Fibroblast of mammary gland (primary cell): ENCODE measurements around the gene SMPD3.

Source experiments
- DNase-seq: peaks from one replicate; pipeline ENCODE4 v3.0.0-alpha.2; 2010; ENCODE audit warnings: low read depth
- H3K4me3 ChIP-seq: 2 replicates; pipeline ENCODE4 v1.5.1; 2011; ENCODE audit warnings: low read depth, mild to moderate bottlenecking, low read length, moderate library complexity; ENCODE audit not compliant: control insufficient read depth
- CTCF ChIP-seq: conservative IDR thresholded peaks from 2 replicates; pipeline ENCODE4 v1.5.1; 2011; ENCODE audit warnings: low read depth, low read length, inconsistent platforms; ENCODE audit not compliant: control insufficient read depth, insufficient read depth

SMPD3 gene

DNA sequence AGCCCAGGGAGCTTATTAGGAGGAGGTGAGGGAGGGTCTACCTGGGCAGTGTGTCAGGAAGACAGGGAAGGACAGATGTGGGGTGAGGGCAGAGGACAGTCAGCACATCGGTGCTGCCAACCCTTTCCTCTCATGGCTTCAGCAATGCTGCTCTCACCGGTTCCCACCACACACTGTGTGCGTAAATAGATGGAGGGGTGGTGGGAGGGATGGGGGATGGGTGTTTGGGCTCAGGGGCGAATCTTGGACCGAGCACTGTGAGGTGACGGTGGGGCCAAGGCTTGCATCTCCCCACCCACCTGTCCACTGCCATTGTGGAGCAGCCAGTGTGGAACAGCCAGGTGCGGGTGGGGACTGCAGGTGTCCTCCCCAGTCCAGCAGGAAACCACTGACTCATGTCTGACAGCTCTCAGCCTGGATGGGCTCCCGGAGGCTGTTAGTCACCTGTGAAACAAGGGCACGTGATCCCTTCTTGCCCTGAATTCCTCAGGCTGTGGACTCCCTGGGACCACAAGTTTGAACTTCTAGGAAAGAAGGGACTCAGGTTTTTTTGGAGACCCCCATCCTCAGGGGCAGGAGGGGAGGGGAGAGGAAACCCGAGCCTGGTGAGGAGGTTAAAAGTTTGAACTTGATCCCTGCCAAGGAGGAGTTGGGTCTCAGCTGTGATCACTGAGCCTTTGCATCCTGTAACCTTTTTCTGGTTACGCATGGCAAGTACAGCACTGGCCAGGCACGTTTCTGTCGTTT, 42.7 kb upstream of the SMPD3 start:
- TF ChIP-seq CTCF, result no peak

DNA sequence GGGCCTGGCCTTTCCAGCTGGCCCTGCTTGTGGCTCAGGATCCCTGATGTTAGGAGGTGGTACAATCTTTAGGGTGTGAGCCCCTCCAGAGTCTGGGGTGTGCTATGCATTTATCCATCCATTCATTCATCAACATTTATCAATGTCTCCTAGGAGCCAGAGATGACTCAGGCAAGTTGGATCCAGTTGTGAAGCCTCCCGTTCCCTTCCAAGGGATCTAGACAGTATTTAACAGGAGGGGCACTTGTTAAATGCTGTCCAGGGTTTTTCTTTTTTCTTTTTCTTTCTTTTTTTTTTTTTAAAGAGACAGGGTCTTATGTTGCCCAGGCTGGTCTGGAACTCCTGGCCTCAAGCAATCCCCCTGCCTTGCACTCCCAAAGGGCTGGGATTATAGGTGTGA, 42.0 kb upstream of the SMPD3 start:
- TF ChIP-seq CTCF, result no peak
- no peak overlapping the region for H3K4me3 ChIP-seq
- DNase-seq, result no peak

More for the DNA sequence above, 42.7 kb upstream of the SMPD3 start:
- DNase-seq, result peak; percentile 49
- no peak overlapping the region for H3K4me3 ChIP-seq

GRCh38 chr16:68488554-68488953, 40.2 kb upstream of the SMPD3 start:
- no peak overlapping the region for H3K4me3 ChIP-seq
- DNase-seq, result no peak
- TF ChIP-seq CTCF, result no peak

DNA sequence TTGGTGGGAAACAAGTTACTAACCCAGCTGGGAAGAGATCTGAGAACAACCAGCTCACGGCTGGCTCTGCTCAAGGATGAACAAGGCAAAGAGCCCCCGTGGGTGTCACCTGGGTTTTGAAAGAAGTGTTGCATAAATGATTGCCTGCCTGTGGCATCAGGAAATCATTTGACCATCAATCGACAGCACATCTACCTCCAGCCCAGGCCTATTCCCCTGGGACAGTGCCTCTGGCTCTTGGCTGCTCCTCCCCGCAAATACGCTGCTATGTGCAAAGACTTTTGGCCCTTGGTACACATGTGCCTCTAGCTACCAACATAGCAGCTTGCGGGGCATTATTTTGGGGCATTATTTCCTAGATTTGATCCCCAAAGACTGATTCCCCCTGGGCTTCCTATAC, 39.4 kb upstream of the SMPD3 start:
- DNase-seq, result no peak
- no peak for TF ChIP-seq CTCF
- no peak overlapping the region for H3K4me3 ChIP-seq

DNA sequence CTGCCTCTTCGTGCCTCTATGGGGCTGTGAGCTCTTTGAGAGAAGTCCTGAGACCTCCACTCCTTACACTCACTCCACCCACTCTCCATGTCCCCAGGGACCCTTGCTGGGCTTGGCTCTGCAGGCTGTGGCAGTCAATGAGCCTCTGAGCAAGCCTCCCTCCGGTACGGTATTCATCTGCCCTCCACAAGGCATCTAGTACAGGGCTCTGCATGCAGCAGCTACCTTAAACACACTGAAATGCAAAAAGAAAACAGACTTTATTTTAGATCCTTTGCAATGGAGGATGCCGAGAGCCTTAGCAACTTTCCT, 38.9 kb upstream of the SMPD3 start:
- TF ChIP-seq CTCF, result no peak
- DNase-seq, result no peak
- H3K4me3 ChIP-seq, result no peak overlapping the region

DNA sequence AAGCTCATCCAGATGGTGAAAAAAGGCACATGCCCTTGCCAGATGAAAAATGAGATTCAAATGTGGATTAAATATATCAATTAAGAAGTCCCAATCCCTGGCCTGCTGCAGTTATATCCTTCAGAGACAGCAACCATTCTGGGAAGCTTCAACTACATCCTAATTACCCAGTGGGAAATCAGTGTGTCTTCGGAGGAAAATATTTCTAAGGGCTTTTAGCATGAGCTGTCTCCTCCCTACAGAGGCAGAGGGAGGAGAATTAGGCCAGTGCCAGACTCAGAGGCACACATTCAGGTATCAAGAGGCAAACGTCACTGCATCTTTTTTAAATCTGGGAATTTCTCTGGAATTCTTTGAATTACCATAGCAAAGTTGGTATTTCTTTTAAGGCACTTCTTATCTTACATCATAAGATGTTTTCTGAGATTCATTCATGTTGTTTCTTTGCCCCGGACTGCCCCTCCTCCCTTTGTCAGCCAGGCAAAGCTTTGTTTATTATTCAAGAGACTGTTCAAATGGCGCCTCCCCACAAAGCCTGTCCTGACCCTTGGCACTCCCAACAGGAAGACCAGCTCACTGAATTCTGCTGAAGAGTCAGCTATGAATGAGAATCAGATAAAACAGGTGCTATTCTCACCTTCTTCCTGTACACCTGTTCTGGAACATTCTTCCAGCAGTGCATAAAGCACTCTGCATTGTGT, 38.3 kb upstream of the SMPD3 start:
- DNase-seq, result no peak

More for the DNA sequence above, 38.3 kb upstream of the SMPD3 start:
- TF ChIP-seq CTCF, result no peak
- no peak overlapping the region for H3K4me3 ChIP-seq
